B cell (primary cell): ENCODE data around the gene PDIA4.

Source experiments
- CTCF ChIP-seq: fragments of 200-600 bp; IDR thresholded peaks from one replicate; pipeline ENCODE4 v1.8.0; 2022; ENCODE audit warnings: antibody characterized with exemption, mild to moderate bottlenecking
- EZH2 ChIP-seq: IDR thresholded peaks from 2 replicates; pipeline ENCODE4 v1.6.1; 2012; ENCODE audit warnings: borderline replicate concordance, low read depth, mild to moderate bottlenecking, moderate library complexity, low read length; ENCODE audit not compliant: insufficient read depth, poor library complexity, severe bottlenecking

GRCh38 chr7:148997497-148997896 lies 30.8 kb downstream of the PDIA4 start:
- TF ChIP-seq CTCF (no peak), EZH2 (no peak)
